Activated CD4-positive, alpha-beta T cell treated with anti-CD3 and anti-CD28 coated beads, Interleukin-2, amount 10 ng/mL, durations not matched to agents 7 days and 5 days (primary cell): ENCODE results near the gene DIP2B. TPM values are rescaled to one million over a fixed set of nuclear protein-coding genes. Genes with fewer than 3 reads are reported as not detected.

ENCODE experiments used
- CTCF ChIA-PET: fragments of 350-600 bp; sonication (Branson Sonifier 250); formaldehyde crosslinking; loops from one replicate; lab custom pipeline; 2021; ENCODE audit warnings: antibody characterized with exemption; lab: Charles Lee
- POLR2A ChIA-PET: fragments of 350-600 bp; sonication (Branson Sonifier 250); formaldehyde crosslinking; loops from one replicate; lab custom pipeline; 2021; ENCODE audit warnings: antibody characterized with exemption; lab: Charles Lee
- DNase-seq: peaks from one replicate; pipeline ENCODE4 v3.0.0-alpha.2; 2020
- H3K27ac Mint-ChIP-seq: one replicate; pipeline ENCODE4 v1.8.0; 2021; ENCODE audit warnings: mild to moderate bottlenecking, moderate library complexity, mixed read lengths
- H3K27me3 Mint-ChIP-seq: one replicate; pipeline ENCODE4 v1.8.0; 2021; ENCODE audit warnings: mixed read lengths
- H3K36me3 Mint-ChIP-seq: one replicate; pipeline ENCODE4 v1.8.0; 2021; ENCODE audit warnings: low read depth, mixed read lengths
- H3K4me1 Mint-ChIP-seq: one replicate; pipeline ENCODE4 v1.8.0; 2021; ENCODE audit warnings: mixed read lengths
- H3K4me3 Mint-ChIP-seq: one replicate; pipeline ENCODE4 v1.8.0; 2021; ENCODE audit warnings: mild to moderate bottlenecking, moderate library complexity, mixed read lengths
- H3K9me3 Mint-ChIP-seq: one replicate; pipeline ENCODE4 v1.8.0; 2021; ENCODE audit warnings: mixed read lengths
- total RNA-seq, 2 experiments: library from RNA; stranded (reverse); gene quantifications; one replicate each; pipeline ENCODE4 v1.2.3, GENCODE V29; 2021

DIP2B gene
- total RNA-seq, 2 experiments from 2014 or later: 28.9 to 30.4 TPM

- no peak for DNase-seq
- Mint-ChIP-seq H3K36me3 (peaks cover 47% of the 10 kb centered on the region), H3K4me1 (peaks cover 75% of the 10 kb centered on the region), H3K27me3 (no peaks in the 10 kb centered on the region), H3K9me3 (peaks cover 4% of the 10 kb centered on the region), H3K4me3 (no peak overlapping the region), H3K27ac (peak overlapping the region; percentile 27)
- ChIA-PET POLR2A (no interaction called here), CTCF (interaction anchor here (0.7 to 2.4 kb wide), 5 partner anchors 8 to 1278 kb away, joined by 3 to 8 read pairs (median 3); no protein-coding TSS in a partner anchor)
Observed at GRCh38 chr12:50524621-50525020, 19.8 kb downstream of the DIP2B start.

GRCh38 chr12:50525422-50525821 is 20.6 kb downstream of the DIP2B start:
- H3K27ac Mint-ChIP-seq: peak overlapping the region; percentile 33
- ChIA-PET POLR2A (no interaction called here), CTCF (interaction anchor here (0.7 to 2.4 kb wide), 4 partner anchors 16 to 1278 kb away, joined by 3 to 8 read pairs (median 4); no protein-coding TSS in a partner anchor)
- H3K36me3 Mint-ChIP-seq: peaks cover 43% of the 10 kb centered on the region
- H3K4me3 Mint-ChIP-seq: no peak overlapping the region
- no peak for DNase-seq
- no peaks in the 10 kb centered on the region for H3K27me3 Mint-ChIP-seq
- H3K4me1 Mint-ChIP-seq: peaks cover 68% of the 10 kb centered on the region
- peaks cover 4% of the 10 kb centered on the region for H3K9me3 Mint-ChIP-seq

- Mint-ChIP-seq H3K4me3 (no peak overlapping the region), H3K9me3 (peaks cover 4% of the 10 kb centered on the region), H3K27ac (peak overlapping the region; percentile 38), H3K36me3 (peaks cover 42% of the 10 kb centered on the region), H3K27me3 (no peaks in the 10 kb centered on the region), H3K4me1 (peaks cover 57% of the 10 kb centered on the region)
- CTCF ChIA-PET: interaction anchor here (0.5 to 0.6 kb wide), 2 partner anchors 14 to 415 kb away, joined by 3 read pairs; partner anchors contain the start of gene COX14
- DNase-seq: no peak
- POLR2A ChIA-PET: no interaction called here
Observed at GRCh38 chr12:50527359-50527726, 22.6 kb downstream of the DIP2B start.

- no peak for DNase-seq
- Mint-ChIP-seq H3K4me3 (peak overlapping the region; percentile 13), H3K36me3 (peaks cover 32% of the 10 kb centered on the region), H3K4me1 (peaks cover 48% of the 10 kb centered on the region), H3K27me3 (no peaks in the 10 kb centered on the region), H3K27ac (peak overlapping the region; percentile 73), H3K9me3 (no peaks in the 10 kb centered on the region)
- CTCF ChIA-PET: no interaction called here
- POLR2A ChIA-PET: no interaction called here
Observed at GRCh38 chr12:50528800-50529199, 24.0 kb downstream of the DIP2B start.

- DNase-seq: no peak
- no peaks in the 10 kb centered on the region for H3K27me3 Mint-ChIP-seq
- peak overlapping the region; percentile 73 for H3K27ac Mint-ChIP-seq
- peaks cover 27% of the 10 kb centered on the region for H3K36me3 Mint-ChIP-seq
- H3K4me3 Mint-ChIP-seq: no peak overlapping the region
- H3K9me3 Mint-ChIP-seq: no peaks in the 10 kb centered on the region
- CTCF ChIA-PET: no interaction called here
- POLR2A ChIA-PET: no interaction called here
- H3K4me1 Mint-ChIP-seq: peaks cover 43% of the 10 kb centered on the region
Observed at GRCh38 chr12:50529345-50529744, 24.6 kb downstream of the DIP2B start.

GRCh38 chr12:50530532-50530931 is 25.7 kb downstream of the DIP2B start:
- H3K27ac Mint-ChIP-seq: no peak overlapping the region
- no peak for DNase-seq
- peaks cover 25% of the 10 kb centered on the region for H3K36me3 Mint-ChIP-seq
- ChIA-PET POLR2A (no interaction called here), CTCF (interaction anchor here (2.1 to 2.2 kb wide), 2 partner anchors 10 to 26 kb away, joined by 6 to 9 read pairs; partner anchors contain the start of gene DIP2B)
- H3K4me1 Mint-ChIP-seq: peaks cover 40% of the 10 kb centered on the region
- H3K27me3 Mint-ChIP-seq: no peaks in the 10 kb centered on the region
- no peak overlapping the region for H3K4me3 Mint-ChIP-seq
- no peaks in the 10 kb centered on the region for H3K9me3 Mint-ChIP-seq

GRCh38 chr12:50533203-50533584 is 28.4 kb downstream of the DIP2B start:
- H3K27me3 Mint-ChIP-seq: no peaks in the 10 kb centered on the region
- ChIA-PET POLR2A (no interaction called here), CTCF (interaction anchor here (0.7 kb wide), 1 partner anchor 137 kb away, joined by 3 read pairs; the partner anchor contains the start of gene FAM186A)
- H3K4me3 Mint-ChIP-seq: no peak overlapping the region
- H3K36me3 Mint-ChIP-seq: peaks cover 25% of the 10 kb centered on the region
- no peaks in the 10 kb centered on the region for H3K9me3 Mint-ChIP-seq
- DNase-seq: no peak
- H3K4me1 Mint-ChIP-seq: peaks cover 36% of the 10 kb centered on the region
- no peak overlapping the region for H3K27ac Mint-ChIP-seq

- no peak overlapping the region for H3K27ac Mint-ChIP-seq
- H3K27me3 Mint-ChIP-seq: no peaks in the 10 kb centered on the region
- no peak overlapping the region for H3K4me3 Mint-ChIP-seq
- peaks cover 20% of the 10 kb centered on the region for H3K36me3 Mint-ChIP-seq
- H3K4me1 Mint-ChIP-seq: peaks cover 29% of the 10 kb centered on the region
- H3K9me3 Mint-ChIP-seq: no peaks in the 10 kb centered on the region
- no peak for DNase-seq
- POLR2A ChIA-PET: interaction anchor here (0.6 to 0.7 kb wide), 2 partner anchors 16 to 83 kb away, joined by 3 read pairs; no protein-coding TSS in a partner anchor
- CTCF ChIA-PET: interaction anchor here (0.6 to 2.6 kb wide), 4 partner anchors 10 to 175 kb away, joined by 5 to 9 read pairs (median 6); partner anchors contain the start of gene DIP2B
Observed at GRCh38 chr12:50533971-50534370, 29.2 kb downstream of the DIP2B start.

GRCh38 chr12:50536831-50537537 is 32.2 kb downstream of the DIP2B start:
- ChIA-PET CTCF (interaction anchor here (1.1 to 2.6 kb wide), 6 partner anchors 13 to 47 kb away, joined by 3 to 9 read pairs (median 6); no protein-coding TSS in a partner anchor), POLR2A (no interaction called here)
- Mint-ChIP-seq H3K4me1 (peaks cover 25% of the 10 kb centered on the region), H3K4me3 (no peak overlapping the region), H3K27ac (no peak overlapping the region), H3K9me3 (no peaks in the 10 kb centered on the region), H3K27me3 (no peaks in the 10 kb centered on the region), H3K36me3 (peaks cover 18% of the 10 kb centered on the region)
- DNase-seq: no peak

- H3K9me3 Mint-ChIP-seq: no peaks in the 10 kb centered on the region
- no peak for DNase-seq
- ChIA-PET POLR2A (no interaction called here), CTCF (interaction anchor here (1.1 to 2.1 kb wide), 6 partner anchors 12 to 47 kb away, joined by 3 to 9 read pairs (median 4); no protein-coding TSS in a partner anchor)
- peaks cover 29% of the 10 kb centered on the region for H3K4me1 Mint-ChIP-seq
- H3K27me3 Mint-ChIP-seq: no peaks in the 10 kb centered on the region
- H3K27ac Mint-ChIP-seq: no peak overlapping the region
- peaks cover 18% of the 10 kb centered on the region for H3K36me3 Mint-ChIP-seq
- no peak overlapping the region for H3K4me3 Mint-ChIP-seq
Observed at GRCh38 chr12:50537538-50537919, 32.7 kb downstream of the DIP2B start.

- Mint-ChIP-seq H3K36me3 (peaks cover 18% of the 10 kb centered on the region), H3K27me3 (no peaks in the 10 kb centered on the region), H3K9me3 (no peaks in the 10 kb centered on the region), H3K27ac (peak overlapping the region; percentile 7), H3K4me3 (no peak overlapping the region), H3K4me1 (peaks cover 33% of the 10 kb centered on the region)
- ChIA-PET POLR2A (no interaction called here), CTCF (interaction anchor here (0.7 to 2.1 kb wide), 8 partner anchors 12 to 46 kb away, joined by 3 to 9 read pairs (median 3); partner anchors contain the start of gene DIP2B)
- no peak for DNase-seq
Observed at GRCh38 chr12:50538182-50538581, 33.4 kb downstream of the DIP2B start.

- Mint-ChIP-seq H3K27me3 (no peaks in the 10 kb centered on the region), H3K9me3 (no peaks in the 10 kb centered on the region), H3K4me3 (no peak overlapping the region), H3K36me3 (peaks cover 16% of the 10 kb centered on the region), H3K27ac (no peak overlapping the region), H3K4me1 (peaks cover 25% of the 10 kb centered on the region)
- no peak for DNase-seq
- ChIA-PET POLR2A (no interaction called here), CTCF (interaction anchor here (0.7 kb wide), 1 partner anchor 13 kb away, joined by 3 read pairs; no protein-coding TSS in a partner anchor)
Observed at GRCh38 chr12:50541139-50541538, 36.4 kb downstream of the DIP2B start.

GRCh38 chr12:50542448-50542847 is 37.7 kb downstream of the DIP2B start:
- CTCF ChIA-PET: interaction anchor here (0.6 to 1.5 kb wide), 6 partner anchors 9 to 38 kb away, joined by 3 to 6 read pairs (median 4); partner anchors contain the start of gene DIP2B
- H3K4me1 Mint-ChIP-seq: peaks cover 21% of the 10 kb centered on the region
- POLR2A ChIA-PET: no interaction called here
- H3K27me3 Mint-ChIP-seq: no peaks in the 10 kb centered on the region
- peak overlapping the region; percentile 60 for H3K27ac Mint-ChIP-seq
- no peak for DNase-seq
- no peaks in the 10 kb centered on the region for H3K9me3 Mint-ChIP-seq
- H3K36me3 Mint-ChIP-seq: peaks cover 9% of the 10 kb centered on the region
- no peak overlapping the region for H3K4me3 Mint-ChIP-seq
